Psoas muscle (tissue), 8 donors: ENCODE results near the gene DYNLT3. TPM values are rescaled to one million over a fixed set of nuclear protein-coding genes. Genes with fewer than 3 reads are reported as not detected.

Source experiments
- ATAC-seq, 4 donors: fragments of 200-7000 bp; cut with Tn5 transposase; one replicate each; pipeline ENCODE4 v1.9.1; 2020; ENCODE audit warnings: moderate library complexity in 3 of 4, mild to moderate bottlenecking in 2 of 4
- DNase-seq, 2 donors: peaks; one replicate each; pipeline ENCODE4 v3.0.0-alpha.2; 2020
- H3K27ac ChIP-seq: fragments of 200-600 bp; one replicate; pipeline ENCODE4 v1.8.0; 2022
- H3K27me3 ChIP-seq, 3 donors: fragments of 200-600 bp in 1 of 3; one replicate each; pipeline versions ENCODE4 v1.6.1 to v1.8.0; 2013 to 2022; ENCODE audit warnings: low read length in 2 of 3, mild to moderate bottlenecking in 2 of 3, moderate library complexity in 1 of 3; ENCODE audit not compliant: insufficient read depth in 3 of 3
- H3K36me3 ChIP-seq, 2 donors: fragments of 200-600 bp in 1 of 2; one replicate each; pipeline versions ENCODE4 v1.6.1 to v1.8.0; 2013 to 2022; ENCODE audit warnings: low read depth in 1 of 2, mild to moderate bottlenecking in 1 of 2, moderate library complexity in 1 of 2; ENCODE audit not compliant: insufficient read depth in 1 of 2
- H3K4me1 ChIP-seq: fragments of 200-600 bp; one replicate; pipeline ENCODE4 v1.8.0; 2022
- H3K4me3 ChIP-seq: fragments of 200-600 bp; one replicate; pipeline ENCODE4 v1.8.0; 2022; ENCODE audit warnings: mild to moderate bottlenecking
- H3K9me3 ChIP-seq: fragments of 200-600 bp; one replicate; pipeline ENCODE4 v1.8.0; 2022
- WGBS, 3 donors: extraction: QIAGEN DNeasy Blood & Tissue Kit; methylation state at CpG; one replicate each; pipeline versions ENCODE4 v1.1.6 to v1.1.7; 2013; 5-methylcytosine and 5-hydroxymethylcytosine counted together
- intact Hi-C, 2 donors: fragments of 100-400 bp; cut with DNase I; formaldehyde crosslinking; loops; one replicate each; pipeline versions ENCODE4 v1.11.0 to v1.14.2; 2022
- polyA plus RNA-seq, 3 donors: library from polyadenylated mRNA; stranded (reverse); fragments of 200-250 nt; gene quantifications; one replicate each; pipeline ENCODE4 v1.2.3, GENCODE V29; 2013
- total RNA-seq, 4 donors: library from RNA; stranded (reverse); fragmentation: NEBNext Ultra II Directional in 2 of 4; extraction: Animal tissue kit (Norgen Biotek cat#: 25700) in 2 of 4; gene quantifications; one replicate each; pipeline versions ENCODE4 v1.2.1 to v1.2.4, GENCODE V29; 2021 to 2023
- TF ChIP-seq, protein P1 (sequence below): fragments of 200-600 bp; IDR thresholded peaks from one replicate; pipeline ENCODE4 v1.8.0; 2022; ENCODE audit warnings: antibody characterized with exemption
- donor health status: healthy with polysubstance abuse.
- donor health status: DM: no; HTN: no; CAD: no; lungs with moderate emphysema.
- donor health status: Bipolar disorder and iron deficiency.
- donor health status: healthy.
- donor health status: DM: yes; HTN: yes; CAD: no.
- donor health status: DM: no; HTN: no; CAD: no.
- donor health status: DM: no; HTN: no; CAD: no.
- donor health status: DM: yes; HTN: yes; CAD: no.

The DYNLT3 gene
- total and polyA plus RNA-seq, 7 donors = 9.1 to 16.9 (median 12.8) TPM

DNA sequence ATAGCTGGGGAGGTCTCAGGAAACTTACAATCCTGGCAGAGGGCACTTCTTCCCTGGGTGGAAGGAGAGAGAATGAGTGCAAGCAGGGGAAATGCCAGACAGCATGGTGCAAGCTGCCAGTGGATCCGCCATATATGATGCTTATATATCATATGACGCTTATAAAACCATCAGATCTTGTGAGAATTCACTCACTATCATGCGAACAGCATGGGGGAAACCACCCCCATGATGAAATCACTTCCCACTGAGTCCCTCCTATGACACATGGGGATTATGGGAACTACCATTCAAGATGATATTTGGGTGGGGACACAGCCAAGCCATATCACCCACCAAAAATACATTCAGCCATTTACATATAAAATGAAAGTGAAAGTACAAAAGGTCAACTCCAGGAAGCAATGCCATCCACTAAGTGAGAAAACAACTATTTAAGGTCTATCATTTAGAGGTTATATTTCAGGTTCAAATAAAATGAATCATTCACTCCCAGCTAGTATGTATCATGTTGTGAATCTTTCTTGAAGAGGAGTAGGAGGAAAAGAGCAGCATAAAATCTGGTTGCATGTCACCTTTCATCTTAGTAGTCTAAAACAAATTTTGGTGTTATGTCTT, 20.3 kb upstream of the DYNLT3 start:
- Histone ChIP-seq H3K4me1 (no peaks in the 10 kb centered on the region), H3K4me3 (no peak overlapping the region), H3K27me3 (peaks cover 0 to 12% (median 0%) of the 10 kb centered on the region in 3 donors), H3K36me3 (no peaks in the 10 kb centered on the region), H3K9me3 (no peaks in the 10 kb centered on the region), H3K27ac (no peak overlapping the region)
- intact Hi-C loops = no loop called here
- ATAC-seq (no peak), DNase-seq (no peak)
- TF ChIP-seq, protein P1, sequence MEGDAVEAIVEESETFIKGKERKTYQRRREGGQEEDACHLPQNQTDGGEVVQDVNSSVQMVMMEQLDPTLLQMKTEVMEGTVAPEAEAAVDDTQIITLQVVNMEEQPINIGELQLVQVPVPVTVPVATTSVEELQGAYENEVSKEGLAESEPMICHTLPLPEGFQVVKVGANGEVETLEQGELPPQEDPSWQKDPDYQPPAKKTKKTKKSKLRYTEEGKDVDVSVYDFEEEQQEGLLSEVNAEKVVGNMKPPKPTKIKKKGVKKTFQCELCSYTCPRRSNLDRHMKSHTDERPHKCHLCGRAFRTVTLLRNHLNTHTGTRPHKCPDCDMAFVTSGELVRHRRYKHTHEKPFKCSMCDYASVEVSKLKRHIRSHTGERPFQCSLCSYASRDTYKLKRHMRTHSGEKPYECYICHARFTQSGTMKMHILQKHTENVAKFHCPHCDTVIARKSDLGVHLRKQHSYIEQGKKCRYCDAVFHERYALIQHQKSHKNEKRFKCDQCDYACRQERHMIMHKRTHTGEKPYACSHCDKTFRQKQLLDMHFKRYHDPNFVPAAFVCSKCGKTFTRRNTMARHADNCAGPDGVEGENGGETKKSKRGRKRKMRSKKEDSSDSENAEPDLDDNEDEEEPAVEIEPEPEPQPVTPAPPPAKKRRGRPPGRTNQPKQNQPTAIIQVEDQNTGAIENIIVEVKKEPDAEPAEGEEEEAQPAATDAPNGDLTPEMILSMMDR = no peak
- WGBS, 3 donors = 29 to 96% (median 86%) methylated on average over 3 of the region's 3 CpGs

DNA sequence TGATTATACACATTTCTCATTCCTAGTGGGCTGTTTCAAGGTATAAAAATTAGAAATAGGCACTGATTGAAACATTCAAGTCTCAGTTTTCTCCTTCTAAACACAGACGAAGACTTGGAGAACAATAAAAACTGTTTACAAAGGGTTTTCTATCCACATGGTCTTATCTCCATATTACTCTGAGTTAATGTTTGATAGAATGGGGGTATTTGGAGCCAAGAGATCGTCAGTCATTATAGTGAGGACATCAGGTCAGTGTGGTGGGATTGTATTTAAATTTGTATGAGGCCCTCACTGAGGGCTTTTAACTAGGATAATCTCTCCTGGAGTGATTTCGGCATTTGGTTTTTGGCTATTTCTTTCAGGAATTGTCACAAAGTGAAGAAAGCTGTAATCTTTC, 16.4 kb upstream of the DYNLT3 start:
- Histone ChIP-seq H3K36me3 (no peaks in the 10 kb centered on the region), H3K27ac (no peak overlapping the region), H3K9me3 (no peaks in the 10 kb centered on the region), H3K4me3 (no peak overlapping the region), H3K4me1 (no peaks in the 10 kb centered on the region), H3K27me3 (peaks cover 0 to 30% (median 0%) of the 10 kb centered on the region in 3 donors)
- ATAC-seq = no peak
- TF ChIP-seq, protein P1 = no peak
- intact Hi-C loops = no loop called here
- 67 to 76% (median 75%) methylated on average over 3 of the region's 3 CpGs for WGBS, 3 donors
- DNase-seq = no peak

DNA sequence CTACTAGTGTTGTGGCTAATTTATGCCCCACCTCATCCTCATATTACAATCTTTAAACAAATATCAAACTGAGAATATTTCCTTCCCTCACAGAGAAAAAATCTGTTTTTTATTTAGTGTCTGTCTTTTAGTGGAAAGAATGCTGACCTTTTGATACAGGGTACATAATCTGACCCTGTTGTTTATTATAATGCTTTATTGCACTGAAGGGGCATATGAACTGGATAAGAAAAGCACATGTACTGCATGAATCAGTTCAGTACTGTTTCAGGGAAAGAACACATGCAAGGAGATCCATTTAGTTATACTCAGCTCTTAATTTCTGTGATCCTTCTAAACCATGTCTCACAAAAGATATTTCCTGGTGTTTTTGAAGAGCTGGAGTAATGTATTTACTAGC, 15.5 kb upstream of the DYNLT3 start:
- no peaks in the 10 kb centered on the region for H3K36me3 ChIP-seq
- intact Hi-C loops = no loop called here
- H3K27ac ChIP-seq = no peak overlapping the region
- no peak for ATAC-seq
- no peak for DNase-seq
- no peak overlapping the region for H3K4me3 ChIP-seq
- TF ChIP-seq, protein P1 = no peak
- H3K27me3 ChIP-seq = peaks cover 0 to 30% (median 0%) of the 10 kb centered on the region in 3 donors
- no peaks in the 10 kb centered on the region for H3K4me1 ChIP-seq
- H3K9me3 ChIP-seq = no peaks in the 10 kb centered on the region

DNA sequence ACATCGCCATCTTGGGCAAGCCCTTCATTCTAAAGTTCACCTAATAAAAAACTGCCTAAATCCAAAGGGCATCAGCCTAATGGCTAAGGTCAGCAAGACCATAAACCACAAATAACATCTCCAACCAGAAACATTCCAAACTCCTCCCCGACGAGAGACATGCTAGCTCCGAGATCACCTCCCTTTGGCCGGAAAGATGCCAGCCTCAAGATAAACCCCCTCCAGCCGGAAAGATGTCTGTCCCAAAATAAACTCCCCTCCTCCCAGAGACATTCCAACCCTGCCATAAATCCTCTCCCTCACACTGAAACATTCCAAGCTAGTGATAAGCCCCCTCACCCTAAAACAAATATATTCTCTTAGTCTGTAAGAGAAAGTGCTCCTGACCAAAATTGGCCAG, 13.3 kb upstream of the DYNLT3 start:
- H3K9me3 ChIP-seq = no peaks in the 10 kb centered on the region
- DNase-seq (no peak), ATAC-seq (no peak)
- H3K27me3 ChIP-seq = peaks cover 0 to 36% (median 0%) of the 10 kb centered on the region in 3 donors
- intact Hi-C loops = no loop called here
- no peak overlapping the region for H3K27ac ChIP-seq
- TF ChIP-seq, protein P1 = no peak
- WGBS, 3 donors = 28 to 49% (median 37%) methylated on average over 6 of the region's 6 CpGs
- H3K4me1 ChIP-seq = no peaks in the 10 kb centered on the region
- H3K4me3 ChIP-seq = no peak overlapping the region
- H3K36me3 ChIP-seq = no peaks in the 10 kb centered on the region

DNA sequence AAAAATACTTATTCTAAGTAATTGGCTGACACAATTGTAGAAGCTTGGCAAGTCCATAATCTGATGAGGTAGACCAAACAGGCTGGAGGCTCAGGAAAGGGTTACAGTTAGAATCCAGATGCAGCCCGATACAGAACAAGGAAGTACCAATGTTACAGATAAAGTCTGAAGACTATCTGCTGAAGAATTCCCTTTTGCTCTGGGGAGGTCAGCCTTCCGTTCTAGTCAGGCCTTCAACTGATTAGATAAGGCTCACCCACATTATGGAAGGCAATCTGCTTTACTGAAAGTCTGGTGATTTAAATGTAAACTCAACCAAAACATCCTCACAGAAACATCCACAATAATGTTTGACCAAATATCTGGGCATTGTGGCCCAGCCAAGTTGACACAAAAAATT, 7.4 kb upstream of the DYNLT3 start:
- Histone ChIP-seq H3K4me1 (no peaks in the 10 kb centered on the region), H3K27me3 (peaks cover 0 to 8% (median 0%) of the 10 kb centered on the region in 3 donors), H3K9me3 (no peaks in the 10 kb centered on the region), H3K36me3 (no peaks in the 10 kb centered on the region), H3K4me3 (no peak overlapping the region), H3K27ac (no peak overlapping the region)
- TF ChIP-seq, protein P1 = no peak
- ATAC-seq (no peak), DNase-seq (no peak)
- 38 to 52% (median 44%) methylated on average over 2 of the region's 2 CpGs for WGBS, 3 donors
- intact Hi-C loops = no loop called here
